ENCODE data around the gene POU5F1. TPM values are rescaled to one million over a fixed set of nuclear protein-coding genes. Genes with fewer than 3 reads are reported as not detected.
"Not testable (repeated sequence)": the region's sequence is repeated elsewhere in the genome, so short reads cannot be mapped to it uniquely, and the experiment has no call there.

Gene POU5F1
- total RNA-seq = under 0.01 TPM in 2 replicates
- 0.23 TPM in 1 of 2 replicates, not detected in the other for polyA plus RNA-seq
- polyA plus RNA-seq (2012) = 0.09 and 0.19 TPM in 2 replicates
- polyA minus RNA-seq (ENCODE audit: low replicate concordance) = not detected in 2 replicates

DNA sequence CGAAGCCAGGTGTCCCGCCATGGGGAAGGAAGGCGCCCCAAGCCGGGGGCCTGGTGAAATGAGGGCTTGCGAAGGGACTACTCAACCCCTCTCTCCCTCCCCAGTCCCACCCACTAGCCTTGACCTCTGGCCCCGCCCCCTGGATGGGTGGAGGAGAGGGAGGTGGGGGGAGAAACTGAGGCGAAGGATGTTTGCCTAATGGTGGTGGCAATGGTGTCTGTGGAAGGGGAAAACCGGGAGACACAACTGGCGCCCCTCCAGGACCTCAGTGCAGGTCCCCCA lies at the start of gene POU5F1:
POU5F1 (minus strand) TSS at position 83 of the 282 bp plus-strand sequence; CDS start at position 21, 62 bp downstream.
- Histone ChIP-seq H3K4me3 (replicated peaks in 1 of 4; ENCODE audit: control extremely low read depth in 1 of 4, insufficient read depth in 1 of 4, low read depth in 3 of 4, low read length in 4 of 4) (no peak within 1 kb of the TSS), H3K79me2 (ENCODE audit: control insufficient read depth, insufficient read depth, low read length) (no peaks in the 10 kb centered on the region), H4K20me1 (ENCODE audit: control insufficient read depth, extremely low read depth, insufficient read depth, low read length) (no peaks in the 10 kb centered on the region), H3K4me2 (ENCODE audit: extremely low read depth, insufficient read depth, low read length) (no peak within 1 kb of the TSS), H3K27me3 (ENCODE audit: control insufficient read depth, insufficient read depth, low read length) (no peaks in the 10 kb centered on the region), H3K36me3 (ENCODE audit: control insufficient read depth, insufficient read depth, low read length) (no peaks in the 10 kb centered on the region), H3K27ac (ENCODE audit: insufficient read depth, low read length) (no peak within 1 kb of the TSS), H3K4me1 (ENCODE audit: control insufficient read depth, extremely low read depth, insufficient read depth, low read length) (peaks cover 3% of the 10 kb centered on the region), H3K9me3 (ENCODE audit: control insufficient read depth, insufficient read depth, low read depth, low read length) (no peaks in the 10 kb centered on the region), H2AFZ (ENCODE audit: low read length) (no peak within 1 kb of the TSS), H3K9ac (ENCODE audit: insufficient read depth, low read length) (no peak within 1 kb of the TSS)
- DNase-seq (ENCODE audit: low read depth in 2 of 2) = no peak
- TF ChIP-seq EZH2 (IDR thresholded peaks at IDR 0.05; ENCODE audit: low read length, missing control alignments) = no peak
- TF ChIP-seq, protein P1, sequence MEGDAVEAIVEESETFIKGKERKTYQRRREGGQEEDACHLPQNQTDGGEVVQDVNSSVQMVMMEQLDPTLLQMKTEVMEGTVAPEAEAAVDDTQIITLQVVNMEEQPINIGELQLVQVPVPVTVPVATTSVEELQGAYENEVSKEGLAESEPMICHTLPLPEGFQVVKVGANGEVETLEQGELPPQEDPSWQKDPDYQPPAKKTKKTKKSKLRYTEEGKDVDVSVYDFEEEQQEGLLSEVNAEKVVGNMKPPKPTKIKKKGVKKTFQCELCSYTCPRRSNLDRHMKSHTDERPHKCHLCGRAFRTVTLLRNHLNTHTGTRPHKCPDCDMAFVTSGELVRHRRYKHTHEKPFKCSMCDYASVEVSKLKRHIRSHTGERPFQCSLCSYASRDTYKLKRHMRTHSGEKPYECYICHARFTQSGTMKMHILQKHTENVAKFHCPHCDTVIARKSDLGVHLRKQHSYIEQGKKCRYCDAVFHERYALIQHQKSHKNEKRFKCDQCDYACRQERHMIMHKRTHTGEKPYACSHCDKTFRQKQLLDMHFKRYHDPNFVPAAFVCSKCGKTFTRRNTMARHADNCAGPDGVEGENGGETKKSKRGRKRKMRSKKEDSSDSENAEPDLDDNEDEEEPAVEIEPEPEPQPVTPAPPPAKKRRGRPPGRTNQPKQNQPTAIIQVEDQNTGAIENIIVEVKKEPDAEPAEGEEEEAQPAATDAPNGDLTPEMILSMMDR (conservative IDR thresholded peaks at IDR 0.05 in 1 of 2, IDR thresholded peaks at IDR 0.05 in 1 of 2; ENCODE audit: low read depth in 1 of 2, low read length in 2 of 2) = no peak

DNA sequence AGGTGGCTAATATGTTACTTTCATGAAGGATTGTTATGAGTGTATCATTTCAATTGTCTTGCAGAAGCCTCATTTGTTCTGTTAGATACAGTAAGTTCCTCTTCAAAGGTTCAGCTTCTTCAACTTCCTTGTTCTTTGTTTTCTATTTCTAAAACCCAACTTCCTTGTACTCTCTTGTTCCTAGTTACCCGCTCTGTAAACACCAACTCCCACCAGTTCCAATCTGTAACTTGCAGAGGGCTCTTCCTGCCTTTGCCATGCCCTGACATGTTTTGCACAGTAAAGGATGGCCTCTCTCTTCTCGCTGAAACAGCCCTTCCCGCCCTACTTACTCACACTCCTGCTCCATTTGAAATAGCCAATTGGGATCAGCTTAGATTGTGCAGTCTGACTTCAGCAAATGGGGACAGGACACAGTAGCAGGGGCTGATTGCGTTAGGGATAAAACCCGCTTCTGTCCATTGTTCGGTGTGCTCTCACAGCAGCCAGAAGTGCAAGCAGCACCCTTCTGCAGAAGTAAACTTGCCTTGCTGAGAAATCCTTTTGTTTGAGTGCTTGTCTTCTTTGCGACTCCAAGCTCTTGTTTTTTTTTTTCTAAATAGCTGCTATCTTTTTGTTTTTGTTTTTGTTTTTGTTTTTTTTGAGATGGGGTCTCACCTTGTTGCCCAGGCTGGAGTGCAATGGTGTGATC lies 45.9 kb upstream of the POU5F1 start:
- no peak for DNase-seq (ENCODE audit: low read depth in 2 of 2)
- no peaks in the 10 kb centered on the region for H4K20me1 ChIP-seq (ENCODE audit: control insufficient read depth, extremely low read depth, insufficient read depth, low read length)
- H3K9ac ChIP-seq (ENCODE audit: insufficient read depth, low read length) = no peak overlapping the region
- H3K27ac ChIP-seq (ENCODE audit: insufficient read depth, low read length) = no peak overlapping the region
- H3K27me3 ChIP-seq (ENCODE audit: control insufficient read depth, insufficient read depth, low read length) = no peaks in the 10 kb centered on the region
- H3K4me2 ChIP-seq (ENCODE audit: extremely low read depth, insufficient read depth, low read length) = no peak overlapping the region
- no peak overlapping the region for H3K4me3 ChIP-seq (replicated peaks in 1 of 4; ENCODE audit: control extremely low read depth in 1 of 4, insufficient read depth in 1 of 4, low read depth in 3 of 4, low read length in 4 of 4)
- TF ChIP-seq EZH2 (IDR thresholded peaks at IDR 0.05; ENCODE audit: low read length, missing control alignments) = no peak
- TF ChIP-seq, protein P1 (conservative IDR thresholded peaks at IDR 0.05 in 1 of 2, IDR thresholded peaks at IDR 0.05 in 1 of 2; ENCODE audit: low read depth in 1 of 2, low read length in 2 of 2) = no peak
- no peaks in the 10 kb centered on the region for H3K36me3 ChIP-seq (ENCODE audit: control insufficient read depth, insufficient read depth, low read length)
- no peaks in the 10 kb centered on the region for H3K4me1 ChIP-seq (ENCODE audit: control insufficient read depth, extremely low read depth, insufficient read depth, low read length)
- no peaks in the 10 kb centered on the region for H3K79me2 ChIP-seq (ENCODE audit: control insufficient read depth, insufficient read depth, low read length)
- no peak overlapping the region for H2AFZ ChIP-seq (ENCODE audit: low read length)
- no peaks in the 10 kb centered on the region for H3K9me3 ChIP-seq (ENCODE audit: control insufficient read depth, insufficient read depth, low read depth, low read length)

DNA sequence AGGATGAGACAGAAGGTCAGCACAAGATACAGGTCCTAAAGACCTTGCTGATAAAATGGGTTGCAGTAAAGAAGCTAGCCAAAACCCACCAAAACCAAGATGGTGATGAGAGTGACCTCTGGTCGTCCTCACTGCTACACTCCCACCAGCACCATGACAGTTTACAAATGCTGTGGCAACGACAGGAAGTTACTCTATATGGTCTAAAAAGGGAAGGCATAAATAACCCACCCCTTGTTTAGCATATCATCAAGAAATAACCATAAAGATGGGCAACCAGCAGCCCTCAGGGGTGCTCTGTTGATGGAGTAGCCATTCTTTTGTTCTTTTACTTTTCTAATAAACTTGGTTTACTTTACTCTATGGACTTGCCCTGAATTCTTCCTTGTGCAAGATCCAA lies 44.7 kb upstream of the POU5F1 start:
- H3K9ac ChIP-seq (ENCODE audit: insufficient read depth, low read length); H3K4me1 ChIP-seq (ENCODE audit: control insufficient read depth, extremely low read depth, insufficient read depth, low read length); H3K4me2 ChIP-seq (ENCODE audit: extremely low read depth, insufficient read depth, low read length); H3K27me3 ChIP-seq (ENCODE audit: control insufficient read depth, insufficient read depth, low read length); H3K79me2 ChIP-seq (ENCODE audit: control insufficient read depth, insufficient read depth, low read length); H2AFZ ChIP-seq (ENCODE audit: low read length); H4K20me1 ChIP-seq (ENCODE audit: control insufficient read depth, extremely low read depth, insufficient read depth, low read length); H3K4me3 ChIP-seq (replicated peaks in 1 of 4; ENCODE audit: control extremely low read depth in 1 of 4, insufficient read depth in 1 of 4, low read depth in 3 of 4, low read length in 4 of 4); DNase-seq (ENCODE audit: low read depth in 2 of 2); H3K36me3 ChIP-seq (ENCODE audit: control insufficient read depth, insufficient read depth, low read length); H3K27ac ChIP-seq (ENCODE audit: insufficient read depth, low read length); H3K9me3 ChIP-seq (ENCODE audit: control insufficient read depth, insufficient read depth, low read depth, low read length): not testable (repeated sequence)

Data from fibroblast of lung (primary cell).